GM13977 (cell line): ENCODE results near the gene WDR1.

ENCODE experiments used
- DNase-seq: peaks from one replicate; pipeline ENCODE4 v3.0.0; 2012; ENCODE audit warnings: low spot score
- in situ Hi-C: fragments of 300-500 bp; cut with MboI; formaldehyde crosslinking; loops from one replicate; pipeline ENCODE4 v1.12.0; 2022; ENCODE audit warnings: low sequenced_read_pairs, low pct_unique_long_range_greater_than_20kb, mixed read lengths, inconsistent platforms; ENCODE audit not compliant: unreplicated experiment
- TF ChIP-seq, protein P1 (sequence below): IDR thresholded peaks from 2 replicates; pipeline ENCODE4 v1.5.1; 2012; ENCODE audit warnings: mild to moderate bottlenecking, control low read depth; ENCODE audit not compliant: insufficient read depth; ENCODE audit errors: extremely low read depth, missing control alignments

The WDR1 gene

DNA sequence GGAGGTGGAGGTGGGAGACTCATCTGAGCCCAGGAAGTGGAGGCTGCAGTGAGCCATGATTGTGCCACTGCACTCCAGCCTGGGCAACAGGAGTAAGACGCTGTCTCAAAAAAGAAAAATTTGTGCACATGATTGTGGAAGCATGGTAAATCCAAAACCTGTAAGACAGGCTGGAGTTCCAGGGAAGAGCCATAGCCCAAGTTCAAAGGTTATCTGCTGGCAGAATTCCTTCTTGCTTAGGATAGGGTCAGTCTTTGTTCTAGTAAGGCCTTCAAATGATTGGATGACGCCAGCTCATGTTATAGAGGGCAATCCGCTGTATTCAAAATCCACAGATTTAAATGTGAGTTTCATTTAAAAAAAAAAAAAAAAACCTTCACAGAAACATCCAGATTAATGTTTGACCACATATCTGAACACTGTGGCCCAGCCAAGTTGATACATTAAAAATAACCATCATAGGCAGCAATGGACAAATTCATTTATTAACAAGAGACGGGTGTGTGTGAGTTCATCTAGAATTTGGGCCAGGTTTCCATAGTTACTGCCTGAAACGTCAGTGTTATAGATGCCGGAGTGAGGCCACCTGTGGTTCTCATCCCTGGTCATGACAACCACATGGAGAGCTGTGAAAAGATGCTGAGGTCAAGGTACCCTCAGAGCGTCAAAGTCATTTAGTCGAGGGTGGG is 60.1 kb downstream of the WDR1 start:
- DNase-seq, result no peak
- in situ Hi-C loops, result no loop called here
- TF ChIP-seq, protein P1, sequence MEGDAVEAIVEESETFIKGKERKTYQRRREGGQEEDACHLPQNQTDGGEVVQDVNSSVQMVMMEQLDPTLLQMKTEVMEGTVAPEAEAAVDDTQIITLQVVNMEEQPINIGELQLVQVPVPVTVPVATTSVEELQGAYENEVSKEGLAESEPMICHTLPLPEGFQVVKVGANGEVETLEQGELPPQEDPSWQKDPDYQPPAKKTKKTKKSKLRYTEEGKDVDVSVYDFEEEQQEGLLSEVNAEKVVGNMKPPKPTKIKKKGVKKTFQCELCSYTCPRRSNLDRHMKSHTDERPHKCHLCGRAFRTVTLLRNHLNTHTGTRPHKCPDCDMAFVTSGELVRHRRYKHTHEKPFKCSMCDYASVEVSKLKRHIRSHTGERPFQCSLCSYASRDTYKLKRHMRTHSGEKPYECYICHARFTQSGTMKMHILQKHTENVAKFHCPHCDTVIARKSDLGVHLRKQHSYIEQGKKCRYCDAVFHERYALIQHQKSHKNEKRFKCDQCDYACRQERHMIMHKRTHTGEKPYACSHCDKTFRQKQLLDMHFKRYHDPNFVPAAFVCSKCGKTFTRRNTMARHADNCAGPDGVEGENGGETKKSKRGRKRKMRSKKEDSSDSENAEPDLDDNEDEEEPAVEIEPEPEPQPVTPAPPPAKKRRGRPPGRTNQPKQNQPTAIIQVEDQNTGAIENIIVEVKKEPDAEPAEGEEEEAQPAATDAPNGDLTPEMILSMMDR, result no peak

DNA sequence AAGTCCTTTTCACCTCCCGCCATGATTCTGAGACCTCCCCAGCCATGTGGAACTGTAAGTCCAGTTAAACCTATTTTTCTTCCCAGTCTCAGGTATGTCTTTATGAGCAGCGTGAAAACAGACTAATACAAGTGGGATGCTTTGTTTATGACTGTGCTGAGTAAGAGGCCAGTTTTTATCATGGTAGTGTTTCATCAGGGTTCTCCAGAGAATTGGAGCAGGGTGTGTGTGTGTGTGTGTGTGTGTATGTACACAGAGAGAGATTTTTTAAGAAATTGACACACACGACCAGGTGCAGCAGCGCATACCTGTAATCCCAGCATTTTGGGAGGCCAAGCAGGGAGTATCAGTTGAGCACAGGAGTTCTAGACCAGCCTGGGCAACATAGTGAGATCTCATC is 60.7 kb downstream of the WDR1 start:
- TF ChIP-seq, protein P1, result no peak
- in situ Hi-C loops, result no loop called here
- DNase-seq, result no peak

DNA sequence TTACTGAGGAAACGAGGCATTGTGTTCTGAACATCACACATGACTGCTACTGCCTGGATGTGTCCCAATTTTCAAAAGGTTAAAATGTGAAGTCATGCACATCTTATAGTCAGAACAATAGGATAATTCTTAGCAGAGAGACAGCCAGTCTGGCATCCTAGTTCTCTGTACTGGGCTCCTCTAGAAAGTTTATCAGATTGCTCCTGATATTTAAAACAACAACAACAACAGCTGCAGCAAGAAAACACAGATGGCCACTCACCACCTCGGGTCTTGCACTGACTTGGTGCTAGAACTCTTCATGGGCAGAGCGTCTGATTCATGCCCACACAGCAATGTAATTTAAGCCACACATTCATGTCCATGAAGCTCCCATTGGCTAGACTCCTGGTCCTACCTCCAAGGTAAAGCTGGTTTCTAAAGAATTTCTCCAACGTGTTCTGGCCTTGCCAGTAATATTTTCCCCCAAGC is 62.0 kb downstream of the WDR1 start:
- TF ChIP-seq, protein P1, result no peak
- in situ Hi-C loops, result no loop called here
- no peak for DNase-seq

DNA sequence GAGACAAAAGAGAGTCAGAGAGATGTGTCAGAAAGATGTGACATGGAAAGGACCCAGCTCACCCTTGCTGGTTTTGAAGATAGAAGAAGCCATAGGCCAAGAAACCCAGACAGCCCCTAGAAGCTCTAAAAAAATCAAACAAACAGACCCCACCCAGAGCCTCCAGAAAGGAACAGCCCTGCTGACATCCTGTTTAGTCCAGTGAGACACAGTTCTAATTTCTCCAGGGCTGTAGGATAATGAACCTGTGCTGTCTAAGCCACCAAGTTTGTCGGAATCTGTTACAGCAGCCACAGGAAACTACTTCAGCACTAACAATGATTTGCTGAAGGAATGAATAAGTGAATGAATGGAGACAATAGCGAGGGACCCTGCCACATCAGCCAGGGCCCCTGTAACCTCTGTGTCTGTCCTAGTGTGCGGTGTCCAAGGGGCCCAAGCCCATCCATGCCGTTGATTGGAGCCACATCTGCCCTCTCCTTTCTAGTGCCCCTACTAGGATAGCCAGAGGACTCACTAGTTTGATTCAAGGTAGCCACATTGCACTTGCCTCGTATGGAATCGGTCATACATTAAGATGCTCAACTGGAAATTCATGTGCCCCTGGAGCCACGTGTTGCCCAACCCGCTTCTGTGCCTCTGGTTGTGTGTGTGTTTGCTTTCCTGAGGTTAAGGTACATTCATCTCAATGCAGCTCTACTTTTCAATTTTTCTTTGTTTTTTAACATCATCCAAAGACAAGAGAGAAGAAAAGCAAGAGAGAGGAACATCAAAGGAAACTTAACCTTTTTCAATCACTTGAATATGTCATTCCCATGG is 62.8 kb downstream of the WDR1 start:
- DNase-seq, result no peak
- in situ Hi-C loops, result no loop called here
- TF ChIP-seq, protein P1, result no peak

DNA sequence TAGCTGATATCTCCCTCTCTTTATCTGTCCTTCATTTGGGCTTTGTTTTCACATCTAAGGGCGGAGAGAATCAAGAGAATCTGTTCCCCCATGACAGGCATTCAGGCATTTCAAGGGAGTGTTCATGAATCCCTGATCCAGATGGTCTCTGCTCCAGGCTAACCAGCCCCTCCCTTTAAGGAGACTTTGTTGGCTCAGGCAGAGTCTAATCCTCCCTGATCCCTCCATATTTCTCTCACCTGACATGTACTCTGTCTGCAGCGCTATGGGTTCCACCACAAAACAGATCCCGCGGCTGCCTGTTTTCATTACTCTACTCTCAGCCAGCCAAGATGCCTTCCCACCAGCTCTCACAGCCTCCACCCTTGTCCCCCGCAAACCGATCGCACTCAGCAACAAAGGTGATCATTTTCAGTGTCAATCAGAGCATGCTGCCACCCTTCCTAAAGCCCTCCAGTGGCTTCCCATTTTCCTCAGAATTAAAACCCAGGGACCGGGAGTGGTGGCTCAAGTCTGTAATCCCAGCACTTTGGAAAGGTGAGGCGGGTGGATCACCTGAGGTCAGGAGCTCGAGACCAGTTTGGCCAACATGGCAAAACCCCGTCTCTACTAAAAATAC is 65.0 kb downstream of the WDR1 start:
- in situ Hi-C loops, result no loop called here
- TF ChIP-seq, protein P1, result no peak

DNA sequence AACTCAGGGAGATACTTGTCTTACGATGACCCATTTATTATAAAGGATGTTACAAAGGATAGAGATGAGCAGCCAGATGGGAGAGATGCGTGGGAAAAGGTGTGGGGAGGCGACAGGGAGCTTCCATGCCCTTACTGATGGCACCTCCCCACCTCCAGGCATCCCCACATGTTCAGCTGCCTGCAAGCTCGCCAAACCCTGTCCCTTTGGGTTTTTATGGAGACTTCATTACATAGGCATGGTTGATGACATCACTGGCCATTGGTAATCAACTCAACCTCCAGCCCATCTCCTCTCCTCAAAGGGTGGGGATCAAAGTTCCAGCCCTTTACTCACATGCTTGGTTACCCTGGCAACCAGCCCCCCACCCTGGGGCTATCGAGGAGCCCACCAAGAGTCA is 65.9 kb downstream of the WDR1 start:
- in situ Hi-C loops, result no loop called here
- DNase-seq, result no peak
- TF ChIP-seq, protein P1, result no peak

More for the DNA sequence above, 65.0 kb downstream of the WDR1 start:
- DNase-seq, result no peak
